HCT116 (cell line): ENCODE results near the gene ETFDH. TPM values are rescaled to one million over a fixed set of nuclear protein-coding genes. Genes with fewer than 3 reads are reported as not detected.

Experiments
- ATAC-seq: fragments of 200-7000 bp; cut with Tn5 transposase; 2 replicates; pipeline ENCODE4 v1.9.1; 2020; ENCODE audit warnings: mild to moderate bottlenecking, moderate library complexity
- BruUV-seq: library from RNA; stranded (reverse); fragments of 400-500 nt; replicated peaks from 2 replicates; lab custom pipeline; 2021; lab: Mats Ljungman, UMichigan
- CTCF ChIA-PET: fragments of 300-600 bp; sonication (Branson Sonifier 250); formaldehyde crosslinking; loops from one replicate; lab custom pipeline; 2021; ENCODE audit warnings: antibody characterized with exemption; lab: Charles Lee
- POLR2A ChIA-PET: fragments of 300-600, 350-600 bp; sonication (Branson Sonifier 250); formaldehyde crosslinking; loops from one replicate; lab custom pipeline; 2021; ENCODE audit warnings: antibody characterized with exemption; lab: Charles Lee
- RAD21 ChIA-PET, 2 experiments: fragments of 300-600 bp; sonication (Branson Sonifier 250); formaldehyde crosslinking; loops; one replicate each; lab custom pipeline; 2023; ENCODE audit warnings: low total read pairs in 2 of 2; ENCODE audit not compliant: uncharacterized antibody in 2 of 2, unreplicated experiment in 2 of 2, low non-redundant PET in 1 of 2; lab: Charles Lee
- DNase-seq: peaks from one replicate; pipeline ENCODE4 v3.0.0-alpha.2; 2010; ENCODE audit warnings: low read depth, low spot score
- H2AFZ ChIP-seq: fragments of 200-600 bp; shearing (Covaris generic), sonication (generic); 2 replicates; pipeline ENCODE4 v1.6.1; 2017; ENCODE audit warnings: low read depth, mixed run types, mixed read lengths, antibody characterized with exemption, low read length; ENCODE audit not compliant: poor library complexity, severe bottlenecking
- H3K27ac ChIP-seq: 2 replicates; pipeline ENCODE4 v1.5.1; 2012; ENCODE audit warnings: low read depth, low read length
- H3K27me3 ChIP-seq: fragments of 200-600 bp; sonication (generic); 2 replicates; pipeline ENCODE4 v1.6.1; 2016; ENCODE audit warnings: mixed run types, low read length, mixed read lengths; ENCODE audit not compliant: insufficient read depth
- H3K36me3 ChIP-seq, 2 experiments: fragments of 200-500 bp in 1 of 2; fragments of 200-600 bp in 1 of 2; sonication (Bioruptor generic) in 1 of 2; sonication (generic) in 1 of 2; 2 replicates each; pipeline versions ENCODE4 v1.5.1 to v1.6.1; 2014 to 2016; ENCODE audit warnings: low read length in 2 of 2, inconsistent platforms in 1 of 2, mixed read lengths in 1 of 2, mixed run types in 1 of 2; ENCODE audit not compliant: insufficient read depth in 2 of 2, control insufficient read depth in 1 of 2
- H3K4me1 ChIP-seq, 2 experiments: fragments of 200-600 bp in 1 of 2; sonication (generic) in 1 of 2; 2 replicates each; pipeline versions ENCODE4 v1.5.1 to v1.6.1; 2012 to 2017; ENCODE audit warnings: low read length in 2 of 2, inconsistent platforms in 1 of 2, mild to moderate bottlenecking in 1 of 2, mixed read lengths in 1 of 2, mixed run types in 1 of 2, moderate library complexity in 1 of 2; ENCODE audit not compliant: insufficient read depth in 2 of 2, control insufficient read depth in 1 of 2
- H3K4me2 ChIP-seq: fragments of 200-600 bp; sonication (generic); 2 replicates; pipeline ENCODE4 v1.6.1; 2017; ENCODE audit warnings: mixed run types, low read length, mixed read lengths
- H3K4me3 ChIP-seq, 2 experiments: fragments of 200-600 bp in 1 of 2; sonication (generic) in 1 of 2; replicated peaks in 1 of 2; 2 replicates each; pipeline ENCODE4 v1.5.1; 2011 to 2016; ENCODE audit warnings: low read length in 2 of 2, control low read depth in 1 of 2, low read depth in 1 of 2, mild to moderate bottlenecking in 1 of 2, mixed read lengths in 1 of 2, mixed run types in 1 of 2
- H3K79me2 ChIP-seq: fragments of 200-600 bp; sonication (generic); 2 replicates; pipeline ENCODE4 v1.6.1; 2017; ENCODE audit warnings: mild to moderate bottlenecking, mixed run types, low read length, moderate library complexity, mixed read lengths; ENCODE audit not compliant: insufficient read depth
- H3K9ac ChIP-seq: fragments of 200-600 bp; sonication (generic); 2 replicates; pipeline ENCODE4 v1.6.1; 2016; ENCODE audit warnings: low read length, mixed read lengths
- H3K9me2 ChIP-seq: fragments of 200-600 bp; sonication (generic), shearing (Covaris generic); 2 replicates; pipeline ENCODE4 v1.6.1; 2017; ENCODE audit warnings: mixed run types, mild to moderate bottlenecking, moderate library complexity; ENCODE audit not compliant: insufficient read depth
- H3K9me3 ChIP-seq, 2 experiments: fragments of 200-500 bp in 1 of 2; fragments of 200-600 bp in 1 of 2; sonication (Bioruptor generic) in 1 of 2; sonication (generic) in 1 of 2; 2 replicates each; pipeline ENCODE4 v1.6.1; 2014 to 2017; ENCODE audit warnings: low read length in 2 of 2, mixed read lengths in 2 of 2, inconsistent platforms in 1 of 2, low read depth in 1 of 2, mild to moderate bottlenecking in 1 of 2, mixed run types in 1 of 2, moderate library complexity in 1 of 2; ENCODE audit not compliant: control insufficient read depth in 1 of 2, insufficient read depth in 1 of 2
- H4K20me1 ChIP-seq: fragments of 200-600 bp; sonication (generic), shearing (Covaris generic); 2 replicates; pipeline ENCODE4 v1.6.1; 2017; ENCODE audit warnings: mixed run types, mild to moderate bottlenecking, moderate library complexity; ENCODE audit not compliant: insufficient read depth
- CBX3 ChIP-seq: IDR thresholded peaks from 2 replicates; pipeline ENCODE4 v1.6.1; 2012; ENCODE audit warnings: low read depth
- CEBPB ChIP-seq: IDR thresholded peaks from 2 replicates; pipeline ENCODE4 v1.6.1; 2012; ENCODE audit warnings: low read depth
- EGR1 ChIP-seq: IDR thresholded peaks from 2 replicates; pipeline ENCODE4 v1.6.1; 2012; ENCODE audit warnings: low read depth
- EZH2 ChIP-seq: fragments of 200-600 bp; sonication (generic); IDR thresholded peaks from 2 replicates; pipeline ENCODE4 v1.6.1; 2017; ENCODE audit warnings: antibody characterized with exemption, mixed run types
- EZH2phosphoT487 ChIP-seq: fragments of 200-600 bp; IDR thresholded peaks from 2 replicates; pipeline ENCODE4 v1.6.1; 2018; ENCODE audit warnings: antibody characterized with exemption, borderline replicate concordance
- FOSL1 ChIP-seq: IDR thresholded peaks from 2 replicates; pipeline ENCODE4 v1.6.1; 2012; ENCODE audit warnings: low read depth
- POLR2A ChIP-seq: IDR thresholded peaks from 2 replicates; pipeline ENCODE4 v1.7.0; 2011; ENCODE audit warnings: borderline replicate concordance; ENCODE audit not compliant: insufficient read depth, insufficient read length; ENCODE audit errors: extremely low read depth
- POLR2AphosphoS5 ChIP-seq: IDR thresholded peaks from 2 replicates; pipeline ENCODE4 v1.6.1; 2011; ENCODE audit warnings: mild to moderate bottlenecking, low read depth, low read length, moderate library complexity
- RAD21 ChIP-seq: IDR thresholded peaks from 2 replicates; pipeline ENCODE4 v1.6.1; 2012; ENCODE audit warnings: low read depth, mild to moderate bottlenecking
- SIN3A ChIP-seq: IDR thresholded peaks from 2 replicates; pipeline ENCODE4 v1.6.1; 2012; ENCODE audit warnings: low read depth
- SP1 ChIP-seq: IDR thresholded peaks from 2 replicates; pipeline ENCODE4 v1.6.1; 2012; ENCODE audit warnings: low read depth
- SRF ChIP-seq: IDR thresholded peaks from 2 replicates; pipeline ENCODE4 v1.6.1; 2012; ENCODE audit warnings: low read depth
- TCF7L2 ChIP-seq: IDR thresholded peaks from 2 replicates; pipeline ENCODE4 v1.7.0; 2011; ENCODE audit warnings: borderline replicate concordance, inconsistent platforms; ENCODE audit not compliant: insufficient read depth, insufficient read length; ENCODE audit errors: extremely low read depth
- YY1 ChIP-seq: IDR thresholded peaks from 2 replicates; pipeline ENCODE4 v1.6.1; 2011; ENCODE audit warnings: low read length, low read depth, moderate library complexity, mild to moderate bottlenecking; ENCODE audit not compliant: insufficient replicate concordance; ENCODE audit errors: extremely low read depth
- ZFX ChIP-seq: fragments of 450-650 bp; IDR thresholded peaks from 2 replicates; pipeline ENCODE4 v1.6.1; 2017
- ZNF274 ChIP-seq: fragments of 200-500 bp; sonication (Bioruptor generic); IDR thresholded peaks from 2 replicates; pipeline ENCODE4 v1.6.1; 2014; ENCODE audit warnings: mild to moderate bottlenecking, low read depth, low read length, inconsistent platforms
- intact Hi-C: fragments of 100-400 bp; cut with micrococcal nuclease; formaldehyde crosslinking; loops from 2 replicates; pipeline ENCODE4 v1.10.0; 2022
- total RNA-seq: library from RNA; stranded (reverse); gene quantifications from one replicate; pipeline ENCODE4 v1.2.1, GENCODE V29; 2021; ENCODE audit not compliant: unreplicated experiment
- TF ChIP-seq, protein P1 (sequence below): IDR thresholded peaks from 2 replicates; pipeline ENCODE4 v1.6.1; 2011; ENCODE audit warnings: mild to moderate bottlenecking, low read length, moderate library complexity; ENCODE audit not compliant: insufficient replicate concordance; ENCODE audit errors: extremely low read depth
- TF ChIP-seq, protein P2 (sequence below): IDR thresholded peaks from 2 replicates; pipeline ENCODE4 v1.6.1; 2012; ENCODE audit warnings: low read depth
- TF ChIP-seq, protein P3 (sequence below): IDR thresholded peaks from 2 replicates; pipeline ENCODE4 v1.6.1; 2012

ETFDH gene
- total RNA-seq, 1 experiment from 2014 or later = 22.2 TPM

DNA sequence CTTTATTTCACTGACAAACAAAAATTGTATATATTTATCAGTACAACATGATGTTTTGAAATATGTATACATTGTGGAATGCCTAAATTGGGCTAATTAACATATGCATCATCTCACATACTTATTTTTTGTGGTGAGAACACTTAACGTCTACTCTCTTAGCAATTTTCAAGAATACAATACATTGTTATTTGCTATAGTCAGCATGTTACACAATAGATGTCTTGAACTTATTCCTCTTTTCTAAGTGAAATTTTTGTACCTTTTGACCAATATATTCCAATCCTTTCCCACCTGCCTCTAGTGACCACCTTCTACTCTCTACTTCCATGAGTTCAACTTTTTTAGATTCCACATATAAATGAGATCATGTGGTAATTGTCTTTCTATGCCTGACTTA is 35.5 kb upstream of the ETFDH start (continued):
- TF ChIP-seq EGR1 (no peak), YY1 (no peak)

DNA sequence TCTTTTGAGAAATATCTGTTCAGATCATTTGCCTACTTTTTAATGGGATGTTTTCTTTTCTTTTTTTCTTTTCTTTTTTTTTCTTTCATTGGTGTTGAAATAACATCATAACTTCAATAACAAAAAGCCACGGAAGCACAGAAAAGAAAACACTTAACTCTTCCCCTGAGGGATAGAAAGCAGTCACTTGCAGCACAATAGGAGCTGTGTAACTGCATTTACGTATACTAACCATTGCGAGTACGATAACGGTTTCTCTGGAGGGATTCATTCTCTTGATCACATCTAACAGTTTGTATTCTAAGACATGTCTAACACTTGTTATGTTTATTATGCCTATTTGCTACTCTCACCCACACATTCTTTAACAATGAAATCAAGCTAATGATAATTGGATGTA is 27.7 kb upstream of the ETFDH start:
- Histone ChIP-seq H3K9ac (no peak overlapping the region), H3K27ac (no peak overlapping the region), H4K20me1 (no peaks in the 10 kb centered on the region), H3K4me1 (no peaks in the 10 kb centered on the region), H3K9me2 (no peaks in the 10 kb centered on the region), H3K27me3 (no peaks in the 10 kb centered on the region), H2AFZ (no peak overlapping the region), H3K79me2 (no peaks in the 10 kb centered on the region), H3K4me3 (no peak overlapping the region), H3K9me3 (no peaks in the 10 kb centered on the region), H3K4me2 (no peak overlapping the region), H3K36me3 (no peaks in the 10 kb centered on the region)
- RAD21 ChIA-PET = no interaction called here
- POLR2A ChIA-PET = no interaction called here
- TF ChIP-seq POLR2AphosphoS5 (no peak), TCF7L2 (no peak), SRF (no peak), EZH2phosphoT487 (no peak), FOSL1 (no peak), SP1 (no peak), CBX3 (no peak), CEBPB (no peak), EZH2 (no peak), ZFX (no peak), SIN3A (no peak), EGR1 (no peak), RAD21 (no peak), ZNF274 (no peak), POLR2A (no peak)
- TF ChIP-seq, protein P1, sequence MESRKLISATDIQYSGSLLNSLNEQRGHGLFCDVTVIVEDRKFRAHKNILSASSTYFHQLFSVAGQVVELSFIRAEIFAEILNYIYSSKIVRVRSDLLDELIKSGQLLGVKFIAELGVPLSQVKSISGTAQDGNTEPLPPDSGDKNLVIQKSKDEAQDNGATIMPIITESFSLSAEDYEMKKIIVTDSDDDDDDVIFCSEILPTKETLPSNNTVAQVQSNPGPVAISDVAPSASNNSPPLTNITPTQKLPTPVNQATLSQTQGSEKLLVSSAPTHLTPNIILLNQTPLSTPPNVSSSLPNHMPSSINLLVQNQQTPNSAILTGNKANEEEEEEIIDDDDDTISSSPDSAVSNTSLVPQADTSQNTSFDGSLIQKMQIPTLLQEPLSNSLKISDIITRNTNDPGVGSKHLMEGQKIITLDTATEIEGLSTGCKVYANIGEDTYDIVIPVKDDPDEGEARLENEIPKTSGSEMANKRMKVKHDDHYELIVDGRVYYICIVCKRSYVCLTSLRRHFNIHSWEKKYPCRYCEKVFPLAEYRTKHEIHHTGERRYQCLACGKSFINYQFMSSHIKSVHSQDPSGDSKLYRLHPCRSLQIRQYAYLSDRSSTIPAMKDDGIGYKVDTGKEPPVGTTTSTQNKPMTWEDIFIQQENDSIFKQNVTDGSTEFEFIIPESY = no peak
- TF ChIP-seq, protein P2, sequence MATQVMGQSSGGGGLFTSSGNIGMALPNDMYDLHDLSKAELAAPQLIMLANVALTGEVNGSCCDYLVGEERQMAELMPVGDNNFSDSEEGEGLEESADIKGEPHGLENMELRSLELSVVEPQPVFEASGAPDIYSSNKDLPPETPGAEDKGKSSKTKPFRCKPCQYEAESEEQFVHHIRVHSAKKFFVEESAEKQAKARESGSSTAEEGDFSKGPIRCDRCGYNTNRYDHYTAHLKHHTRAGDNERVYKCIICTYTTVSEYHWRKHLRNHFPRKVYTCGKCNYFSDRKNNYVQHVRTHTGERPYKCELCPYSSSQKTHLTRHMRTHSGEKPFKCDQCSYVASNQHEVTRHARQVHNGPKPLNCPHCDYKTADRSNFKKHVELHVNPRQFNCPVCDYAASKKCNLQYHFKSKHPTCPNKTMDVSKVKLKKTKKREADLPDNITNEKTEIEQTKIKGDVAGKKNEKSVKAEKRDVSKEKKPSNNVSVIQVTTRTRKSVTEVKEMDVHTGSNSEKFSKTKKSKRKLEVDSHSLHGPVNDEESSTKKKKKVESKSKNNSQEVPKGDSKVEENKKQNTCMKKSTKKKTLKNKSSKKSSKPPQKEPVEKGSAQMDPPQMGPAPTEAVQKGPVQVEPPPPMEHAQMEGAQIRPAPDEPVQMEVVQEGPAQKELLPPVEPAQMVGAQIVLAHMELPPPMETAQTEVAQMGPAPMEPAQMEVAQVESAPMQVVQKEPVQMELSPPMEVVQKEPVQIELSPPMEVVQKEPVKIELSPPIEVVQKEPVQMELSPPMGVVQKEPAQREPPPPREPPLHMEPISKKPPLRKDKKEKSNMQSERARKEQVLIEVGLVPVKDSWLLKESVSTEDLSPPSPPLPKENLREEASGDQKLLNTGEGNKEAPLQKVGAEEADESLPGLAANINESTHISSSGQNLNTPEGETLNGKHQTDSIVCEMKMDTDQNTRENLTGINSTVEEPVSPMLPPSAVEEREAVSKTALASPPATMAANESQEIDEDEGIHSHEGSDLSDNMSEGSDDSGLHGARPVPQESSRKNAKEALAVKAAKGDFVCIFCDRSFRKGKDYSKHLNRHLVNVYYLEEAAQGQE = no peak
- TF ChIP-seq, protein P3, sequence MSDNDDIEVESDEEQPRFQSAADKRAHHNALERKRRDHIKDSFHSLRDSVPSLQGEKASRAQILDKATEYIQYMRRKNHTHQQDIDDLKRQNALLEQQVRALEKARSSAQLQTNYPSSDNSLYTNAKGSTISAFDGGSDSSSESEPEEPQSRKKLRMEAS = no peak
- intact Hi-C loops = no loop called here
- ATAC-seq (no peak), DNase-seq (no peak)
- no TSS peak for BruUV-seq
- CTCF ChIA-PET = no interaction called here
